WTC11 (cell line): ENCODE data around the gene ESYT2. TPM values are rescaled to one million over a fixed set of nuclear protein-coding genes. Genes with fewer than 3 reads are reported as not detected.

Source experiments
- ATAC-seq: fragments of 200-7000 bp; cut with Tn5 transposase; 2 replicates; pipeline ENCODE4 v1.10.0; 2021; ENCODE audit warnings: mild to moderate bottlenecking, moderate library complexity
- CTCF ChIA-PET: fragments of 300-600 bp; sonication (Branson Sonifier 250); formaldehyde crosslinking; loops from one replicate; lab custom pipeline; 2021; ENCODE audit warnings: antibody characterized with exemption; lab: Charles Lee
- POLR2A ChIA-PET: fragments of 350-600 bp; sonication (Branson Sonifier 250); formaldehyde crosslinking; loops from one replicate; lab custom pipeline; 2021; ENCODE audit warnings: antibody characterized with exemption; lab: Charles Lee
- DNase-seq: peaks from one replicate; pipeline ENCODE4 v3.0.0; 2021; ENCODE audit warnings: low spot score
- H3K27ac Mint-ChIP-seq: 2 replicates; pipeline ENCODE4 v1.8.0; 2021; ENCODE audit warnings: mixed read lengths
- H3K27me3 Mint-ChIP-seq: 2 replicates; pipeline ENCODE4 v1.8.0; 2021; ENCODE audit warnings: low read depth, mild to moderate bottlenecking, moderate library complexity, mixed read lengths
- H3K36me3 Mint-ChIP-seq: 2 replicates; pipeline ENCODE4 v1.8.0; 2021; ENCODE audit warnings: mixed read lengths
- H3K4me1 Mint-ChIP-seq: 2 replicates; pipeline ENCODE4 v1.8.0; 2022; ENCODE audit warnings: mixed read lengths
- H3K4me3 Mint-ChIP-seq: 2 replicates; pipeline ENCODE4 v1.8.0; 2021; ENCODE audit warnings: mild to moderate bottlenecking, moderate library complexity, mixed read lengths
- H3K9me3 Mint-ChIP-seq: 2 replicates; pipeline ENCODE4 v1.8.0; 2021; ENCODE audit warnings: mixed read lengths
- ELF4 ChIP-seq: sonication (generic); formaldehyde crosslinking; IDR thresholded peaks from 2 replicates; pipeline ENCODE4 v1.8.1; 2022; ENCODE audit warnings: low read depth, mild to moderate bottlenecking, moderate library complexity, missing genetic modification reagents
- FOXK1 ChIP-seq: sonication (generic); formaldehyde crosslinking; IDR thresholded peaks from 2 replicates; pipeline ENCODE4 v1.8.0; 2022; ENCODE audit warnings: mild to moderate bottlenecking, moderate library complexity, missing genetic modification reagents
- FOXP1 ChIP-seq: sonication (generic); formaldehyde crosslinking; IDR thresholded peaks from 2 replicates; pipeline ENCODE4 v1.8.0; 2022; ENCODE audit warnings: missing genetic modification reagents, mild to moderate bottlenecking, moderate library complexity, borderline replicate concordance
- GTF2I ChIP-seq: fragments of 250-450 bp; sonication (Bioruptor Pico); conservative IDR thresholded peaks from 2 replicates; pipeline ENCODE4 v1.4.0; 2021; ENCODE audit warnings: mild to moderate bottlenecking
- HMGA2 ChIP-seq: fragments of 250-450 bp; sonication (Bioruptor Pico); IDR thresholded peaks from 2 replicates; pipeline ENCODE4 v1.4.0; 2021; ENCODE audit warnings: mild to moderate bottlenecking, moderate library complexity
- HMGXB4 ChIP-seq: sonication (generic); formaldehyde crosslinking; IDR thresholded peaks from 2 replicates; pipeline ENCODE4 v1.8.1; 2023; ENCODE audit warnings: mild to moderate bottlenecking, moderate library complexity, missing genetic modification reagents
- JAZF1 ChIP-seq: fragments of 250-450 bp; sonication (Bioruptor Pico); IDR thresholded peaks from 2 replicates; pipeline ENCODE4 v1.9.0; 2021; ENCODE audit warnings: moderate library complexity, mild to moderate bottlenecking, inconsistent platforms
- JUN ChIP-seq: sonication (generic); formaldehyde crosslinking; IDR thresholded peaks from 2 replicates; pipeline ENCODE4 v1.8.0; 2023; ENCODE audit warnings: mild to moderate bottlenecking, missing genetic modification reagents
- MAX ChIP-seq: sonication (generic); formaldehyde crosslinking; IDR thresholded peaks from 2 replicates; pipeline ENCODE4 v1.8.0; 2022; ENCODE audit warnings: mild to moderate bottlenecking, missing genetic modification reagents
- MLX ChIP-seq: sonication (generic); formaldehyde crosslinking; IDR thresholded peaks from 2 replicates; pipeline ENCODE4 v1.8.1; 2023; ENCODE audit warnings: mild to moderate bottlenecking, missing genetic modification reagents, moderate library complexity
- MXD4 ChIP-seq: fragments of 250-450 bp; sonication (Bioruptor Pico); IDR thresholded peaks from 2 replicates; pipeline ENCODE4 v1.8.0; 2021; ENCODE audit warnings: mild to moderate bottlenecking, moderate library complexity, borderline replicate concordance
- PREB ChIP-seq: sonication (generic); formaldehyde crosslinking; IDR thresholded peaks from 2 replicates; pipeline ENCODE4 v1.8.1; 2022; ENCODE audit warnings: mild to moderate bottlenecking, missing genetic modification reagents, moderate library complexity, borderline replicate concordance
- SOX15 ChIP-seq: fragments of 250-450 bp; sonication (Bioruptor Pico); IDR thresholded peaks from 2 replicates; pipeline ENCODE4 v1.9.0; 2021; ENCODE audit warnings: mild to moderate bottlenecking
- USF2 ChIP-seq: sonication (generic); formaldehyde crosslinking; IDR thresholded peaks from 2 replicates; pipeline ENCODE4 v1.8.1; 2023; ENCODE audit warnings: mild to moderate bottlenecking, missing genetic modification reagents, moderate library complexity
- ZNF219 ChIP-seq: sonication (generic); formaldehyde crosslinking; IDR thresholded peaks from 2 replicates; pipeline ENCODE4 v1.8.0; 2023; ENCODE audit warnings: missing genetic modification reagents, mild to moderate bottlenecking, borderline replicate concordance
- ZNF263 ChIP-seq: sonication (generic); formaldehyde crosslinking; IDR thresholded peaks from 2 replicates; pipeline ENCODE4 v1.8.1; 2022; ENCODE audit warnings: low read depth, mild to moderate bottlenecking, moderate library complexity, missing genetic modification reagents
- total RNA-seq: library from RNA; stranded (reverse); gene quantifications from 3 replicates; pipeline ENCODE4 v1.2.3, GENCODE V29; 2021
- TF ChIP-seq, protein P1 (sequence below): sonication (generic); formaldehyde crosslinking; IDR thresholded peaks from 2 replicates; pipeline ENCODE4 v1.8.1; 2023; ENCODE audit warnings: mild to moderate bottlenecking, missing genetic modification reagents
- TF ChIP-seq, protein P2 (sequence below): sonication (generic); formaldehyde crosslinking; IDR thresholded peaks from 2 replicates; pipeline ENCODE4 v1.8.0; 2023; ENCODE audit warnings: mild to moderate bottlenecking, missing genetic modification reagents
- TF ChIP-seq, protein P3 (sequence below): fragments of 200-600 bp; IDR thresholded peaks from 2 replicates; pipeline ENCODE4 v1.8.0; 2022; ENCODE audit warnings: antibody characterized with exemption

Gene ESYT2
- total RNA-seq, 1 experiment from 2014 or later, result 45.1 TPM

DNA sequence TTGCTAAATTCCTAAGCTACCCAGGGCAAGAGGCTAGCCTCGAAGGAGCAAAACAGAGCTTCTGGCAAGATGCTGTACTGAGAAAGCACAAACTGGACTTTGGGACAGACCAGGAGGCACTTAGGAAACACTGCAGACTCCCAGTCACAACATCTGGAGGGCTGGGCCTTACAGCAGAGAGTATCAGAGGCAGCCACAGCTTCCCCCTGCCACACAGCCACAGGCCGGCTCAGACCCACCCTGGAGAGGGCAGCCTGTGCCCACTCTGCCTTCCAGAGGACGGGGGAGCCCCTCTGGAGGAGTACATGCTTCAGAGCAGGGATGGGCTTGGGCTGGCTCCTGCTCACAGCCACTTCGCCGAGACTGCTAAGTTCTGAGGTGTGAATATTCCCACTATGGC is 17.4 kb downstream of the ESYT2 start:
- DNase-seq, result no peak
- TF ChIP-seq, protein P1, sequence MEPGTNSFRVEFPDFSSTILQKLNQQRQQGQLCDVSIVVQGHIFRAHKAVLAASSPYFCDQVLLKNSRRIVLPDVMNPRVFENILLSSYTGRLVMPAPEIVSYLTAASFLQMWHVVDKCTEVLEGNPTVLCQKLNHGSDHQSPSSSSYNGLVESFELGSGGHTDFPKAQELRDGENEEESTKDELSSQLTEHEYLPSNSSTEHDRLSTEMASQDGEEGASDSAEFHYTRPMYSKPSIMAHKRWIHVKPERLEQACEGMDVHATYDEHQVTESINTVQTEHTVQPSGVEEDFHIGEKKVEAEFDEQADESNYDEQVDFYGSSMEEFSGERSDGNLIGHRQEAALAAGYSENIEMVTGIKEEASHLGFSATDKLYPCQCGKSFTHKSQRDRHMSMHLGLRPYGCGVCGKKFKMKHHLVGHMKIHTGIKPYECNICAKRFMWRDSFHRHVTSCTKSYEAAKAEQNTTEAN, result no peak
- TF ChIP-seq FOXP1, result no peak
- TF ChIP-seq, protein P2, sequence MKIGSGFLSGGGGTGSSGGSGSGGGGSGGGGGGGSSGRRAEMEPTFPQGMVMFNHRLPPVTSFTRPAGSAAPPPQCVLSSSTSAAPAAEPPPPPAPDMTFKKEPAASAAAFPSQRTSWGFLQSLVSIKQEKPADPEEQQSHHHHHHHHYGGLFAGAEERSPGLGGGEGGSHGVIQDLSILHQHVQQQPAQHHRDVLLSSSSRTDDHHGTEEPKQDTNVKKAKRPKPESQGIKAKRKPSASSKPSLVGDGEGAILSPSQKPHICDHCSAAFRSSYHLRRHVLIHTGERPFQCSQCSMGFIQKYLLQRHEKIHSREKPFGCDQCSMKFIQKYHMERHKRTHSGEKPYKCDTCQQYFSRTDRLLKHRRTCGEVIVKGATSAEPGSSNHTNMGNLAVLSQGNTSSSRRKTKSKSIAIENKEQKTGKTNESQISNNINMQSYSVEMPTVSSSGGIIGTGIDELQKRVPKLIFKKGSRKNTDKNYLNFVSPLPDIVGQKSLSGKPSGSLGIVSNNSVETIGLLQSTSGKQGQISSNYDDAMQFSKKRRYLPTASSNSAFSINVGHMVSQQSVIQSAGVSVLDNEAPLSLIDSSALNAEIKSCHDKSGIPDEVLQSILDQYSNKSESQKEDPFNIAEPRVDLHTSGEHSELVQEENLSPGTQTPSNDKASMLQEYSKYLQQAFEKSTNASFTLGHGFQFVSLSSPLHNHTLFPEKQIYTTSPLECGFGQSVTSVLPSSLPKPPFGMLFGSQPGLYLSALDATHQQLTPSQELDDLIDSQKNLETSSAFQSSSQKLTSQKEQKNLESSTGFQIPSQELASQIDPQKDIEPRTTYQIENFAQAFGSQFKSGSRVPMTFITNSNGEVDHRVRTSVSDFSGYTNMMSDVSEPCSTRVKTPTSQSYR (CRISPR knock-in tag), result no peak
- no peak for TF ChIP-seq HMGXB4 (CRISPR knock-in tag)
- no peak for TF ChIP-seq GTF2I
- no peak for TF ChIP-seq HMGA2 (CRISPR knock-in tag)
- TF ChIP-seq SOX15 (CRISPR knock-in tag), result no peak
- no peak for TF ChIP-seq ELF4 (CRISPR knock-in tag)
- TF ChIP-seq ZNF263 (CRISPR knock-in tag), result no peak
- TF ChIP-seq FOXK1, result no peak
- no peak for TF ChIP-seq USF2
- TF ChIP-seq MXD4 (CRISPR knock-in tag), result no peak
- TF ChIP-seq, protein P3, sequence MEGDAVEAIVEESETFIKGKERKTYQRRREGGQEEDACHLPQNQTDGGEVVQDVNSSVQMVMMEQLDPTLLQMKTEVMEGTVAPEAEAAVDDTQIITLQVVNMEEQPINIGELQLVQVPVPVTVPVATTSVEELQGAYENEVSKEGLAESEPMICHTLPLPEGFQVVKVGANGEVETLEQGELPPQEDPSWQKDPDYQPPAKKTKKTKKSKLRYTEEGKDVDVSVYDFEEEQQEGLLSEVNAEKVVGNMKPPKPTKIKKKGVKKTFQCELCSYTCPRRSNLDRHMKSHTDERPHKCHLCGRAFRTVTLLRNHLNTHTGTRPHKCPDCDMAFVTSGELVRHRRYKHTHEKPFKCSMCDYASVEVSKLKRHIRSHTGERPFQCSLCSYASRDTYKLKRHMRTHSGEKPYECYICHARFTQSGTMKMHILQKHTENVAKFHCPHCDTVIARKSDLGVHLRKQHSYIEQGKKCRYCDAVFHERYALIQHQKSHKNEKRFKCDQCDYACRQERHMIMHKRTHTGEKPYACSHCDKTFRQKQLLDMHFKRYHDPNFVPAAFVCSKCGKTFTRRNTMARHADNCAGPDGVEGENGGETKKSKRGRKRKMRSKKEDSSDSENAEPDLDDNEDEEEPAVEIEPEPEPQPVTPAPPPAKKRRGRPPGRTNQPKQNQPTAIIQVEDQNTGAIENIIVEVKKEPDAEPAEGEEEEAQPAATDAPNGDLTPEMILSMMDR, result no peak
- no peak for TF ChIP-seq PREB
- TF ChIP-seq JUN, result no peak
- TF ChIP-seq, all 79 proteins: peak for 0
- no peak for ATAC-seq
- ChIA-PET POLR2A (no interaction called here), CTCF (no interaction called here)
- H3K9me3 Mint-ChIP-seq, result 0 out of 2 replicates have a peak, but pooled peaks cover 4% of the 10 kb centered on the region
- H3K4me3 Mint-ChIP-seq, result no peak overlapping the region
- H3K4me1 Mint-ChIP-seq, result peaks cover 56% of the 10 kb centered on the region
- no peaks in the 10 kb centered on the region for H3K27me3 Mint-ChIP-seq
- H3K27ac Mint-ChIP-seq, result peak overlapping the region; percentile 75; the same call in 1 of the 2 replicates
- peaks cover 34% of the 10 kb centered on the region for H3K36me3 Mint-ChIP-seq

DNA sequence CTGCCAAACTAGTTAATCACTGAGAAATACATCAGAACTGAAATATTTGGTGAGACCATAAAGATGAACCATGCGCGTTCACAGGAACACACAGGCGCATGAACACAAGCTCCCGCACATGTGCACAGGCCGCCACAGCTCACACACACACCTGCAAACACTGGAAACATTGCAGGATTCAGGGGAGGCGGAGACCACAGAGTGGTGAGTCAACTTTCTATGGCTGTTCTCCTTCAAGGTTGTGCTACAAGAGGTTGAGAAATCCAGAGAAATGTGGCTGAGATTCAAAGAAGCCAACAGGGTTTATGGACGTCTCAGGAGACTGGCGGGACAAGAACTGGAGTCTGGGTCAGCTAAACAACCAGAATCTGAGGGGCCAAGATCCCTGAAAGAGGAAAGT is 17.8 kb downstream of the ESYT2 start:
- DNase-seq (no peak), ATAC-seq (no peak)
- no peak for TF ChIP-seq JAZF1 (CRISPR knock-in tag)
- TF ChIP-seq, protein P3, result no peak
- no peak for TF ChIP-seq MAX (CRISPR knock-in tag)
- no peak for TF ChIP-seq MLX (CRISPR knock-in tag)
- TF ChIP-seq ZNF219 (CRISPR knock-in tag), result no peak
- H3K36me3 Mint-ChIP-seq, result peaks cover 34% of the 10 kb centered on the region
- H3K27me3 Mint-ChIP-seq, result no peaks in the 10 kb centered on the region
- peaks cover 6% of the 10 kb centered on the region for H3K9me3 Mint-ChIP-seq
- CTCF ChIA-PET, result no interaction called here
- H3K4me3 Mint-ChIP-seq, result no peak overlapping the region
- POLR2A ChIA-PET, result no interaction called here
- H3K4me1 Mint-ChIP-seq, result peaks cover 51% of the 10 kb centered on the region
- H3K27ac Mint-ChIP-seq, result peak overlapping the region; percentile 75; the same call in 1 of the 2 replicates
